ENCODE results near the gene CDK3. TPM values are rescaled to one million over a fixed set of nuclear protein-coding genes. Genes with fewer than 3 reads are reported as not detected.

The CDK3 gene
- total RNA-seq, 2 experiments from 2014 or later, result 6.3 to 7.0 TPM

Other genes with a start within 250 kb of the CDK3 start
- 10 to 100 TPM; 46.1 to 53.7 TPM for gene GALK1, start 235.7 kb upstream of the CDK3 start, total RNA-seq
- gene UNK, start 216.0 kb upstream of the CDK3 start, total RNA-seq, result 10 to 100 TPM; 32.8 to 33.1 TPM
- gene UNC13D, start 156.5 kb upstream of the CDK3 start, total RNA-seq, result 100 to 1,000 TPM; 212 to 218 TPM
- gene WBP2, start 145.5 kb upstream of the CDK3 start, total RNA-seq, result 10 to 100 TPM; 71.3 to 79.1 TPM
- 10 to 100 TPM; 13.4 to 24.3 TPM for gene TRIM47, start 122.3 kb upstream of the CDK3 start, total RNA-seq
- 10 to 100 TPM; 33.3 to 33.6 TPM for gene TRIM65, start 103.9 kb upstream of the CDK3 start, total RNA-seq
- 100 to 1,000 TPM; 115 to 139 TPM for gene MRPL38, start 96.0 kb upstream of the CDK3 start, total RNA-seq
- gene FBF1, start 59.8 kb upstream of the CDK3 start, total RNA-seq, result 10 to 100 TPM; 26.6 to 36.7 TPM
- gene ACOX1, start 21.7 kb upstream of the CDK3 start, total RNA-seq, result 10 to 100 TPM; 28.8 to 33.8 TPM
- 10 to 100 TPM; 13.3 to 15.1 TPM for gene TEN1, start 21.6 kb upstream of the CDK3 start, total RNA-seq
- under 1 TPM in 1 of 2 experiments, not detected in 1; 0.03 TPM for gene EVPL, start 26.5 kb downstream of the CDK3 start, total RNA-seq
- gene SRP68, start 71.7 kb downstream of the CDK3 start, total RNA-seq, result 100 to 1,000 TPM in 1 of 2 experiments, 10 to 100 TPM in 1; 92.0 to 116 TPM
- under 1 TPM; 0.29 to 0.47 TPM for gene GALR2, start 73.9 kb downstream of the CDK3 start, total RNA-seq
- under 1 TPM; 0.26 to 0.87 TPM for gene ZACN, start 78.3 kb downstream of the CDK3 start, total RNA-seq
- 100 to 1,000 TPM; 132 to 137 TPM for gene EXOC7, start 102.9 kb downstream of the CDK3 start, total RNA-seq
- gene FOXJ1, start 140.4 kb downstream of the CDK3 start, total RNA-seq, result under 1 TPM in 1 of 2 experiments, not detected in 1; 0.55 TPM
- 100 to 1,000 TPM in 1 of 2 experiments, 10 to 100 TPM in 1; 73.0 to 148 TPM for gene RNF157, start 239.6 kb downstream of the CDK3 start, total RNA-seq

Data from activated CD8-positive, alpha-beta memory T cell treated with anti-CD3 and anti-CD28 coated beads, Interleukin-2, amount 10 ng/mL, durations not matched to agents 7 days and 5 days (primary cell).